ENCODE results near the gene USP35. TPM values are rescaled to one million over a fixed set of nuclear protein-coding genes. Genes with fewer than 3 reads are reported as not detected.

Gene USP35
- polyA plus RNA-seq, 3 donors = 0.42 to 7.6 (median 0.63) TPM

GRCh38 chr11:78160557-78160956 is 28.2 kb upstream of the USP35 start:
- TF ChIP-seq CTCF (IDR thresholded peaks at IDR 0.05) = no peak
- Mint-ChIP-seq H3K4me3 (no peak overlapping the region), H3K9me3 (peaks cover 0 to 2% (median 0%) of the 10 kb centered on the region in 7 donors), H3K27me3 (ENCODE audit: low read depth in 3 of 3) (peaks cover 4 to 8% (median 5%) of the 10 kb centered on the region in 3 donors), H3K27ac (peak overlapping the region in 1 of 7 donors; percentile 23), H3K4me1 (no peaks in the 10 kb centered on the region), H3K36me3 (no peaks in the 10 kb centered on the region)
- no peak overlapping the region for H2AFZ ChIP-seq (ENCODE audit: insufficient read depth, low read depth, low read length, poor library complexity, severe bottlenecking)
- H3K4me1 ChIP-seq (ENCODE audit: control insufficient read depth in 1 of 2, insufficient read depth in 2 of 2, low read length in 2 of 2) = no peaks in the 10 kb centered on the region
- no peak overlapping the region for H3K27ac ChIP-seq (ENCODE audit: low read depth in 1 of 2, low read length in 2 of 2)
- no peak overlapping the region for H3K9ac ChIP-seq (ENCODE audit: insufficient read depth, low read length, poor library complexity, severe bottlenecking)
- H3K4me3 ChIP-seq (replicated peaks in 1 of 3; ENCODE audit: low read depth in 2 of 3, low read length in 3 of 3) = no peak overlapping the region
- no peaks in the 10 kb centered on the region for H3K27me3 ChIP-seq (ENCODE audit: control insufficient read depth in 2 of 2, insufficient read depth in 2 of 2, low read length in 2 of 2)
- H4K20me1 ChIP-seq (ENCODE audit: insufficient read depth, low read length) = no peaks in the 10 kb centered on the region
- H3K36me3 ChIP-seq (replicated peaks in 1 of 2; ENCODE audit: control insufficient read depth in 1 of 2, insufficient read depth in 2 of 2, low read length in 2 of 2) = no peaks in the 10 kb centered on the region
- H3K9me3 ChIP-seq (replicated peaks in 1 of 2; ENCODE audit: control insufficient read depth in 1 of 2, insufficient read depth in 1 of 2, low read length in 2 of 2) = no peaks in the 10 kb centered on the region
- H3K79me2 ChIP-seq (ENCODE audit: insufficient read depth, low read length) = no peaks in the 10 kb centered on the region
- no peak overlapping the region for H3K4me2 ChIP-seq (replicated peaks; ENCODE audit: extremely low read depth, low read length, poor library complexity, severe bottlenecking)
- WGBS (ENCODE audit: insufficient coverage) = no CpG with 5 or more reads among the region's 1 CpG
- intact Hi-C loops (cut with micrococcal nuclease) = no loop called here
- no peak for DNase-seq

- no peak overlapping the region for H3K4me3 ChIP-seq (replicated peaks in 1 of 3; ENCODE audit: low read depth in 2 of 3, low read length in 3 of 3)
- no peaks in the 10 kb centered on the region for H3K36me3 ChIP-seq (replicated peaks in 1 of 2; ENCODE audit: control insufficient read depth in 1 of 2, insufficient read depth in 2 of 2, low read length in 2 of 2)
- intact Hi-C loops (cut with micrococcal nuclease) = no loop called here
- TF ChIP-seq CTCF (IDR thresholded peaks at IDR 0.05) = no peak
- no peak overlapping the region for H3K9ac ChIP-seq (ENCODE audit: insufficient read depth, low read length, poor library complexity, severe bottlenecking)
- H3K4me3 Mint-ChIP-seq = no peak overlapping the region
- peaks cover 0 to 2% (median 0%) of the 10 kb centered on the region in 7 donors for H3K9me3 Mint-ChIP-seq
- no peaks in the 10 kb centered on the region for H3K9me3 ChIP-seq (replicated peaks in 1 of 2; ENCODE audit: control insufficient read depth in 1 of 2, insufficient read depth in 1 of 2, low read length in 2 of 2)
- no peak overlapping the region for H3K27ac ChIP-seq (ENCODE audit: low read depth in 1 of 2, low read length in 2 of 2)
- H3K4me1 Mint-ChIP-seq = no peaks in the 10 kb centered on the region
- no peak overlapping the region for H3K4me2 ChIP-seq (replicated peaks; ENCODE audit: extremely low read depth, low read length, poor library complexity, severe bottlenecking)
- 100% methylated on average over 2 of the region's 2 CpGs for WGBS (ENCODE audit: insufficient coverage)
- no peaks in the 10 kb centered on the region for H4K20me1 ChIP-seq (ENCODE audit: insufficient read depth, low read length)
- H3K4me1 ChIP-seq (ENCODE audit: control insufficient read depth in 1 of 2, insufficient read depth in 2 of 2, low read length in 2 of 2) = no peaks in the 10 kb centered on the region
- no peaks in the 10 kb centered on the region for H3K36me3 Mint-ChIP-seq
- peak overlapping the region in 1 of 7 donors; percentile 50 for H3K27ac Mint-ChIP-seq
- no peaks in the 10 kb centered on the region for H3K27me3 ChIP-seq (ENCODE audit: control insufficient read depth in 2 of 2, insufficient read depth in 2 of 2, low read length in 2 of 2)
- H2AFZ ChIP-seq (ENCODE audit: insufficient read depth, low read depth, low read length, poor library complexity, severe bottlenecking) = no peak overlapping the region
- no peaks in the 10 kb centered on the region for H3K79me2 ChIP-seq (ENCODE audit: insufficient read depth, low read length)
- no peak for DNase-seq
- H3K27me3 Mint-ChIP-seq (ENCODE audit: low read depth in 3 of 3) = peaks cover 4 to 8% (median 6%) of the 10 kb centered on the region in 3 donors
Observed at GRCh38 chr11:78161346-78161745, 27.4 kb upstream of the USP35 start.
